Vagina (tissue), 2 donors: Measurements from ENCODE around the gene LCN1. TPM values are rescaled to one million over a fixed set of nuclear protein-coding genes. Genes with fewer than 3 reads are reported as not detected.
"Not testable (repeated sequence)": the region's sequence is repeated elsewhere in the genome, so short reads cannot be mapped to it uniquely, and the experiment has no call there.

Experiments
- DNase-seq, 2 donors: peaks; one replicate each; pipeline ENCODE4 v3.0.0-alpha.2; 2017; ENCODE audit errors: extremely low spot score in 2 of 2
- H3K27ac ChIP-seq: fragments of 200-600 bp; sonication (generic); one replicate; pipeline ENCODE4 v1.5.1; 2019
- H3K27me3 ChIP-seq: fragments of 200-600 bp; sonication (generic); one replicate; pipeline ENCODE4 v1.5.1; 2019
- H3K36me3 ChIP-seq, 2 donors: fragments of 200-600 bp; sonication (generic); one replicate each; pipeline ENCODE4 v1.5.1; 2017 to 2019
- H3K4me1 ChIP-seq: fragments of 200-600 bp; sonication (generic); one replicate; pipeline ENCODE4 v1.5.1; 2019
- H3K4me3 ChIP-seq, 2 donors: fragments of 200-600 bp; sonication (generic); 1 replicate in 1 of 2; 2 replicates in 1 of 2; pipeline ENCODE4 v1.5.1; 2016 to 2019
- H3K9me3 ChIP-seq: fragments of 200-600 bp; sonication (generic); one replicate; pipeline ENCODE4 v1.5.1; 2019
- CTCF ChIP-seq, 3 experiments: fragments of 450-650 bp in 2 of 3; fragments of 200-600 bp in 1 of 3; sonication (generic) in 1 of 3; IDR thresholded peaks; one replicate each; pipeline ENCODE4 v1.5.1; 2017 to 2019; ENCODE audit warnings: antibody characterized with exemption in 3 of 3, mild to moderate bottlenecking in 2 of 3, moderate library complexity in 2 of 3
- POLR2A ChIP-seq, 2 donors: fragments of 450-650 bp; IDR thresholded peaks; one replicate each; pipeline ENCODE4 v1.6.1; 2017; ENCODE audit warnings: antibody characterized with exemption in 2 of 2, mild to moderate bottlenecking in 2 of 2, moderate library complexity in 2 of 2
- POLR2AphosphoS5 ChIP-seq, 2 donors: sonication (generic); formaldehyde crosslinking; IDR thresholded peaks; one replicate each; pipeline ENCODE4 v1.9.0; 2017; ENCODE audit warnings: antibody characterized with exemption in 2 of 2, mild to moderate bottlenecking in 2 of 2, low read depth in 1 of 2; ENCODE audit not compliant: insufficient read depth in 1 of 2
- intact Hi-C: fragments of 100-400 bp; cut with DNase I; formaldehyde crosslinking; loops from one replicate; pipeline ENCODE4 v1.15.1; 2023
- total RNA-seq: library from RNA; depleted of rRNA; stranded (reverse); fragments of >200 nt; gene quantifications from one replicate; pipeline ENCODE4 v1.2.3, GENCODE V29; 2016

The LCN1 gene
- total RNA-seq, 1 donor from 2014 or later: not detected

GRCh38 chr9:135512241-135512603 lies 9.0 kb upstream of the LCN1 start:
- intact Hi-C loops: no loop called here

GRCh38 chr9:135512904-135513303 lies 8.3 kb upstream of the LCN1 start:
- Histone ChIP-seq H3K27ac (no peak overlapping the region), H3K9me3 (no peaks in the 10 kb centered on the region), H3K27me3 (no peaks in the 10 kb centered on the region), H3K4me1 (no peaks in the 10 kb centered on the region), H3K36me3 (no peaks in the 10 kb centered on the region), H3K4me3 (no peak overlapping the region)
- no peak for DNase-seq
- intact Hi-C loops: no loop called here
- TF ChIP-seq POLR2AphosphoS5 (IDR thresholded peaks at IDR 0.05; ENCODE audit: insufficient read depth in 1 of 2, low read depth in 1 of 2) (no peak), POLR2A (IDR thresholded peaks at IDR 0.05) (no peak), CTCF (IDR thresholded peaks at IDR 0.05) (no peak)

More at GRCh38 chr9:135512241-135512603, 9.0 kb upstream of the LCN1 start:
- Histone ChIP-seq H3K36me3 (no peaks in the 10 kb centered on the region), H3K9me3 (no peaks in the 10 kb centered on the region), H3K27ac (no peak overlapping the region), H3K4me1 (no peaks in the 10 kb centered on the region), H3K27me3 (no peaks in the 10 kb centered on the region), H3K4me3 (no peak overlapping the region)
- DNase-seq: no peak
- TF ChIP-seq CTCF (IDR thresholded peaks at IDR 0.05): no peak
- no peak for TF ChIP-seq POLR2AphosphoS5 (IDR thresholded peaks at IDR 0.05; ENCODE audit: insufficient read depth in 1 of 2, low read depth in 1 of 2)
- TF ChIP-seq POLR2A (IDR thresholded peaks at IDR 0.05): no peak

- Histone ChIP-seq H3K27ac (no peak overlapping the region), H3K4me3 (no peak overlapping the region), H3K27me3 (no peaks in the 10 kb centered on the region), H3K4me1 (no peaks in the 10 kb centered on the region), H3K36me3 (no peaks in the 10 kb centered on the region), H3K9me3 (no peaks in the 10 kb centered on the region)
- TF ChIP-seq POLR2AphosphoS5 (IDR thresholded peaks at IDR 0.05; ENCODE audit: insufficient read depth in 1 of 2, low read depth in 1 of 2) (no peak), CTCF (IDR thresholded peaks at IDR 0.05) (no peak), POLR2A (IDR thresholded peaks at IDR 0.05) (no peak)
- intact Hi-C loops: no loop called here
- no peak for DNase-seq
Measured at GRCh38 chr9:135513351-135513846, 7.8 kb upstream of the LCN1 start.

- H3K4me1 ChIP-seq, H3K9me3 ChIP-seq, intact Hi-C loops, H3K36me3 ChIP-seq, H3K4me3 ChIP-seq, DNase-seq, H3K27ac ChIP-seq, H3K27me3 ChIP-seq: not testable (repeated sequence)
Measured at GRCh38 chr9:135513906-135514305, 7.3 kb upstream of the LCN1 start.

- H3K27me3 ChIP-seq: no peaks in the 10 kb centered on the region
- no peaks in the 10 kb centered on the region for H3K9me3 ChIP-seq
- H3K36me3 ChIP-seq: no peaks in the 10 kb centered on the region
- no peak overlapping the region for H3K27ac ChIP-seq
- H3K4me3 ChIP-seq: no peak overlapping the region
- DNase-seq: no peak
- no peak for TF ChIP-seq POLR2A (IDR thresholded peaks at IDR 0.05)
- TF ChIP-seq CTCF (IDR thresholded peaks at IDR 0.05): no peak
- TF ChIP-seq POLR2AphosphoS5 (IDR thresholded peaks at IDR 0.05; ENCODE audit: insufficient read depth in 1 of 2, low read depth in 1 of 2): no peak
- intact Hi-C loops: no loop called here
- no peaks in the 10 kb centered on the region for H3K4me1 ChIP-seq
Measured at GRCh38 chr9:135514342-135515082, 6.7 kb upstream of the LCN1 start.
